Smooth muscle cell (in vitro differentiated cells): Measurements from ENCODE around the gene TMEM140. TPM values are rescaled to one million over a fixed set of nuclear protein-coding genes. Genes with fewer than 3 reads are reported as not detected.

Experiments
- DNase-seq: peaks from one replicate; lab custom pipeline; 2025; ENCODE audit not compliant: unreplicated experiment; lab: John Stamatoyannopoulos, UW
- H2AFZ ChIP-seq: fragments of 200-600 bp; sonication (generic); 2 replicates; pipeline ENCODE4 v1.6.0; 2016; ENCODE audit warnings: antibody characterized with exemption, low read depth, mild to moderate bottlenecking
- H3F3A ChIP-seq: fragments of 200-600 bp; sonication (generic); 2 replicates; pipeline ENCODE4 v1.6.0; 2017; ENCODE audit warnings: antibody characterized with exemption, low read depth
- H3K27ac ChIP-seq: fragments of 200-600 bp; sonication (generic); 2 replicates; pipeline ENCODE4 v1.5.1; 2016; ENCODE audit warnings: low read depth, mild to moderate bottlenecking
- H3K27me3 ChIP-seq: fragments of 200-600 bp; sonication (generic); 2 replicates; pipeline ENCODE4 v1.6.1; 2016; ENCODE audit warnings: low read depth, mild to moderate bottlenecking
- H3K36me3 ChIP-seq: fragments of 200-600 bp; sonication (generic); 2 replicates; pipeline ENCODE4 v1.5.1; 2016; ENCODE audit warnings: low read depth
- H3K4me1 ChIP-seq: fragments of 200-600 bp; sonication (generic); 2 replicates; pipeline ENCODE4 v1.5.1; 2016; ENCODE audit warnings: low read depth
- H3K4me2 ChIP-seq: fragments of 200-600 bp; sonication (generic); 2 replicates; pipeline ENCODE4 v1.6.0; 2016; ENCODE audit warnings: mild to moderate bottlenecking
- H3K4me3 ChIP-seq: fragments of 200-600 bp; sonication (generic); 2 replicates; pipeline ENCODE4 v1.5.1; 2016; ENCODE audit warnings: mild to moderate bottlenecking
- H3K79me2 ChIP-seq: fragments of 200-600 bp; sonication (generic); 2 replicates; pipeline ENCODE4 v1.6.0; 2016; ENCODE audit warnings: low read depth, mild to moderate bottlenecking
- H3K9ac ChIP-seq: fragments of 200-600 bp; sonication (generic); 2 replicates; pipeline ENCODE4 v1.6.0; 2016; ENCODE audit warnings: low read depth
- H3K9me3 ChIP-seq: fragments of 200-600 bp; sonication (generic); replicated peaks from 2 replicates; pipeline ENCODE4 v1.5.1; 2016; ENCODE audit warnings: low read depth
- H4K20me1 ChIP-seq: fragments of 200-600 bp; sonication (generic); 2 replicates; pipeline ENCODE4 v1.6.0; 2016; ENCODE audit warnings: low read depth
- WGBS: methylation state at CpG from one replicate; pipeline ENCODE4 v1.1.7; 2016; ENCODE audit warnings: low lambda C conversion rate; 5-methylcytosine and 5-hydroxymethylcytosine counted together
- polyA plus RNA-seq: library from polyadenylated mRNA; unstranded; fragments of >200 nt; fragmentation: Nextera tagmentation; extraction: Ambion mirVana; gene quantifications from 2 replicates; pipeline ENCODE4 v1.2.1, GENCODE V29; 2016
- total RNA-seq: library from RNA; depleted of rRNA; stranded (reverse); fragments of >200 nt; gene quantifications from 2 replicates; pipeline ENCODE4 v1.2.3, GENCODE V29; 2014
- TF ChIP-seq, protein P1 (sequence below): fragments of 200-600 bp; sonication (generic); IDR thresholded peaks from 2 replicates; pipeline ENCODE4 v1.5.1; 2017; ENCODE audit warnings: borderline replicate concordance, mild to moderate bottlenecking, antibody characterized with exemption; ENCODE audit not compliant: insufficient read depth, poor library complexity, severe bottlenecking

TMEM140 gene
- total and polyA plus RNA-seq, 2 experiments from 2014 or later, result 5.6 TPM; not detected in 1

DNA sequence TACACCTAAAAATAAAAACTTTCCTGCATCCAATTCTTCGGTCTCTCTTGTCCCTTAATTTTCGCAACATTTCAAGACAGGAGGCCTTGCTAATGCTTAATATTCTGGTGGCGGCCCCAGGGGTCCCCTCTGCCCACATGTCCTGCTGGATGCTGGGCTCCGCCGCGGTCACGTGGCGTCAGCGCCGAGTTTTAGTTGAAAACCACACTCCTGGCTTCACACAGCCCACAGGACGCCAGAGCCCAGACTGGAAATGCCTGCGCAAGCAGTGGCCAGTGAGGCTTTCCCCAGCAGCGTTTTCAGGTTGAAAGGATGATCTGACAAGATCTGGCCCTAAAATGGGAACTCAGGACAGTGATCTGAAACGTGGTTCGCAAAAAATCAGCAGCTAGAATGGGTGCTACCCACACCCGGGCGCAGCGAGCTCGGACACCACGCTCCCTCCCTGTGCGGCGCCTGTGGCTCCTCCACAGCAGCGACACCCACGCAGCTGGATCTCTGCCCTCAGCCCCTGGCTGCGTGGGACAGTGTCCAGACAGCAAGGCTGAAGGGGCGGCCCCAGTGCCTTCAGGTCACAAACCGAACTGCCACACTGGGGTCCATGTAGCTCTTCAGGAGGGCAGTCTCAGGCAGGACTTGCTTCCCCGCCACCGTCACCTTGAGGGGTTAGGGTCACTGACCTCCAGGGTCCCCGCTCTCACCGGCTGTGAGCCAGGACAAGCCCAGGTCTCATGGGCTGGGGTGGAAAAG is 34.2 kb downstream of the TMEM140 start:
- TF ChIP-seq, protein P1, sequence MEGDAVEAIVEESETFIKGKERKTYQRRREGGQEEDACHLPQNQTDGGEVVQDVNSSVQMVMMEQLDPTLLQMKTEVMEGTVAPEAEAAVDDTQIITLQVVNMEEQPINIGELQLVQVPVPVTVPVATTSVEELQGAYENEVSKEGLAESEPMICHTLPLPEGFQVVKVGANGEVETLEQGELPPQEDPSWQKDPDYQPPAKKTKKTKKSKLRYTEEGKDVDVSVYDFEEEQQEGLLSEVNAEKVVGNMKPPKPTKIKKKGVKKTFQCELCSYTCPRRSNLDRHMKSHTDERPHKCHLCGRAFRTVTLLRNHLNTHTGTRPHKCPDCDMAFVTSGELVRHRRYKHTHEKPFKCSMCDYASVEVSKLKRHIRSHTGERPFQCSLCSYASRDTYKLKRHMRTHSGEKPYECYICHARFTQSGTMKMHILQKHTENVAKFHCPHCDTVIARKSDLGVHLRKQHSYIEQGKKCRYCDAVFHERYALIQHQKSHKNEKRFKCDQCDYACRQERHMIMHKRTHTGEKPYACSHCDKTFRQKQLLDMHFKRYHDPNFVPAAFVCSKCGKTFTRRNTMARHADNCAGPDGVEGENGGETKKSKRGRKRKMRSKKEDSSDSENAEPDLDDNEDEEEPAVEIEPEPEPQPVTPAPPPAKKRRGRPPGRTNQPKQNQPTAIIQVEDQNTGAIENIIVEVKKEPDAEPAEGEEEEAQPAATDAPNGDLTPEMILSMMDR, result no peak

DNA sequence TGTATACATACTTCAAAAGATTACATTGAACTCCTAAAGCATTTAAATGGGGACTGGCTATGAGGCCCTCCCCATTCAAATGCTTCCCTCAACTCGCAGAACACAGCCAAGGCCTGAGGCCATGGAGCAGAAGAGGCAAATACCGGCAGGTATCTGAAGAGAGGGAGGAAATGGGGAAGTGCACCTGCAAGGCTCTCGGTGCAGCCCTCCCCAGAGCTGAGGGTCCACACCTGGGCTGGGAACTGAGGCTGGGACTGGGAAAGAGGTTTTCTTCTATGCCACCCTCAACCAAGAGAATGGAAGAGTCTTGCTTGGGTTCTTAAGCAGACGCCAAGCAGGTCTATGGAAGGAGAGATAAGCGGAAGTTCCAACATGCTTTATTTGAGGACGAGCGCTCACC is 35.6 kb downstream of the TMEM140 start:
- Histone ChIP-seq H4K20me1 (no peaks in the 10 kb centered on the region), H2AFZ (no peak overlapping the region), H3K4me3 (no peak overlapping the region), H3K4me1 (no peaks in the 10 kb centered on the region), H3K79me2 (no peaks in the 10 kb centered on the region), H3K9ac (no peak overlapping the region), H3K9me3 (peaks cover 24% of the 10 kb centered on the region), H3K36me3 (peaks cover 33% of the 10 kb centered on the region), H3K27me3 (no peaks in the 10 kb centered on the region), H3K4me2 (no peak overlapping the region), H3K27ac (no peak overlapping the region), H3F3A (no peaks in the 10 kb centered on the region)
- 93% methylated on average over 7 of the region's 7 CpGs for WGBS
- no peak for DNase-seq
- TF ChIP-seq, protein P1, result no peak

More for the DNA sequence above, 34.2 kb downstream of the TMEM140 start:
- H3K4me3 ChIP-seq, result no peak overlapping the region
- no peaks in the 10 kb centered on the region for H4K20me1 ChIP-seq
- no peak overlapping the region for H3K27ac ChIP-seq
- no peak overlapping the region for H3K4me2 ChIP-seq
- no peak overlapping the region for H3K9ac ChIP-seq
- H2AFZ ChIP-seq, result no peak overlapping the region
- peaks cover 33% of the 10 kb centered on the region for H3K36me3 ChIP-seq
- DNase-seq, result no peak
- WGBS, result 98% methylated on average over 31 of the region's 31 CpGs
- H3K27me3 ChIP-seq, result no peaks in the 10 kb centered on the region
- no peaks in the 10 kb centered on the region for H3F3A ChIP-seq
- no peaks in the 10 kb centered on the region for H3K79me2 ChIP-seq
- H3K4me1 ChIP-seq, result no peaks in the 10 kb centered on the region
- peaks cover 24% of the 10 kb centered on the region for H3K9me3 ChIP-seq

DNA sequence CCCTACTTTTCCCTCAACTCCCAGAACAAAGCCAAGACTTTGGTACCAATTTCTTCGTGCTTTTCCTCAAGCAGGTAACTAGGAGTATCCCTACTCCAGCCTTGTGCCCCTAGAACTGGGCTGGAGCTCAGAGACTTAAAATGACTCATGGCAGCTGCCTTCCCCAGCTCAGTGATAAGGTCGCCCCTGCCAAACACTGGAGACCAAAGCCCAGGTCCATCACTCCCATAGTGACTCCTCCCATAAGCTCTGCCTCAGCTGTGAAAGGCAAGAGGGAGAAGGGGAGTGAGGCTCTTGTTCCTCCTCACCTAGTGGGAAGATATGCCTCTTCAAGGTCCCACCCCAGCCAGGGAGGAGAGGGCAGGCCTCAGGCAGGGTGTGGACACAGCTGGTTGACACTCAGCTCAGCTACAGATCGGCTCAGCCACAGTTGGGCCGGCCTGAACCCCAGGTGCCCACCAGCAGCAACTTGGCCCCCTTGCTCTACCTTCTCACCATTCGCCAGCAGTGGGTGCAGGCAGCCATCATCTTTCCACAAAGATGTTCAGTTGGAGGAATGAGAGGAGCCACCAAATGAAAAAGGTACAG is 36.5 kb downstream of the TMEM140 start:
- Histone ChIP-seq H4K20me1 (no peaks in the 10 kb centered on the region), H3F3A (no peaks in the 10 kb centered on the region), H3K9me3 (peaks cover 24% of the 10 kb centered on the region), H3K27ac (no peak overlapping the region), H3K4me1 (no peaks in the 10 kb centered on the region), H3K4me3 (no peak overlapping the region), H2AFZ (no peak overlapping the region), H3K27me3 (no peaks in the 10 kb centered on the region), H3K36me3 (peaks cover 33% of the 10 kb centered on the region), H3K4me2 (no peak overlapping the region), H3K9ac (no peak overlapping the region), H3K79me2 (no peaks in the 10 kb centered on the region)
- TF ChIP-seq, protein P1, result no peak
- WGBS, result 98% methylated on average over 5 of the region's 5 CpGs
- DNase-seq, result no peak
